ENCODE results near the gene TMEM135. TPM values are rescaled to one million over a fixed set of nuclear protein-coding genes. Genes with fewer than 3 reads are reported as not detected.

The TMEM135 gene
- total RNA-seq, 4 donors from 2014 or later: 17.2 to 69.6 (median 33.0) TPM

DNA sequence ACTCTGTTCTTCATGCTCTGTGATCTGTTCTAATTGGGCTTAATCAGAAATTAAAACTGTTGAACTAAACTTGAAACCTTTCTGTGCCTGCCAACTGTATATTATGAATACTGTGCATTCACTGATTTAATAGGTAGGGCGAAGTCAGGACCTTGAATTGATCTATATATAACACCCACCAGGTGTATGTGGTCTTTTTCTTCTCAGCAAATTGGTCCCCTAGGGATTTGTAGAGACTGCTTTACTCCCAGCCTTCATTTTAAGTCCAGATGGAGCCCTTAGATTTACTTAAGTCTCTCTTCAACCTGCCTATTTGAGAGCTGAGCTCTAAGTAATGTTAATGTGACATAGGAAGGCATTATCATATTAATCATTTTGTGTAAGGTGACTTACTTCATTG is 257.5 kb downstream of the TMEM135 start:
- no peak overlapping the region for H3K27ac ChIP-seq
- no peak for DNase-seq
- no peak overlapping the region for H3K4me3 ChIP-seq (replicated peaks in 1 of 3)
- no peaks in the 10 kb centered on the region for H3K4me1 ChIP-seq
- H3K27me3 ChIP-seq: no peaks in the 10 kb centered on the region
- no peaks in the 10 kb centered on the region for H3K36me3 ChIP-seq
- TF ChIP-seq, protein P1, sequence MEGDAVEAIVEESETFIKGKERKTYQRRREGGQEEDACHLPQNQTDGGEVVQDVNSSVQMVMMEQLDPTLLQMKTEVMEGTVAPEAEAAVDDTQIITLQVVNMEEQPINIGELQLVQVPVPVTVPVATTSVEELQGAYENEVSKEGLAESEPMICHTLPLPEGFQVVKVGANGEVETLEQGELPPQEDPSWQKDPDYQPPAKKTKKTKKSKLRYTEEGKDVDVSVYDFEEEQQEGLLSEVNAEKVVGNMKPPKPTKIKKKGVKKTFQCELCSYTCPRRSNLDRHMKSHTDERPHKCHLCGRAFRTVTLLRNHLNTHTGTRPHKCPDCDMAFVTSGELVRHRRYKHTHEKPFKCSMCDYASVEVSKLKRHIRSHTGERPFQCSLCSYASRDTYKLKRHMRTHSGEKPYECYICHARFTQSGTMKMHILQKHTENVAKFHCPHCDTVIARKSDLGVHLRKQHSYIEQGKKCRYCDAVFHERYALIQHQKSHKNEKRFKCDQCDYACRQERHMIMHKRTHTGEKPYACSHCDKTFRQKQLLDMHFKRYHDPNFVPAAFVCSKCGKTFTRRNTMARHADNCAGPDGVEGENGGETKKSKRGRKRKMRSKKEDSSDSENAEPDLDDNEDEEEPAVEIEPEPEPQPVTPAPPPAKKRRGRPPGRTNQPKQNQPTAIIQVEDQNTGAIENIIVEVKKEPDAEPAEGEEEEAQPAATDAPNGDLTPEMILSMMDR (IDR thresholded peaks at IDR 0.05): no peak
- TF ChIP-seq POLR2A (IDR thresholded peaks at IDR 0.05): no peak
- intact Hi-C loops (cut with DNase I): loop anchor here (10.0 kb wide), 1 partner anchor 430 kb away; no protein-coding TSS in a partner anchor
- H3K9me3 ChIP-seq: no peaks in the 10 kb centered on the region
- WGBS, 2 donors: 96 to 100% methylated on average over 1 of the region's 1 CpG

DNA sequence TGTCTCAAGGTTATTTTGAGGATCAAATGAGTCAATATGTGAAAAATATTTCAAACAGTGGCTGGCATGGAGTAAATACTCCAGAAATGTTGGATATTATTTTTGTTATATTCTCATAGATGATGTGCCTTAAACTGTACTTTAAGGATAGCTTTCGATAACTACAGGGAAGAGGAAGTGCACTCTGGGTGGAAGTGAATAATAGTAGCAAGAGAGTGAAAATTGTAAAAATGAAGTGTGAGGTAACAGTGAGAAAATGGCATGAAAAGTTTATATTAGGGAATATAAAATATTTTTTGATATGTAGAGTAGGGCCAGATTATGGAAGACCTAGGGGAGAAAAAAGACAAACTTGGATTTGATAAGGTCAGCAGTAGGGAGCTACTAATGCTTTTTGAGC is 258.9 kb downstream of the TMEM135 start:
- Histone ChIP-seq H3K27me3 (no peaks in the 10 kb centered on the region), H3K27ac (no peak overlapping the region), H3K36me3 (no peaks in the 10 kb centered on the region), H3K9me3 (no peaks in the 10 kb centered on the region), H3K4me1 (no peaks in the 10 kb centered on the region), H3K4me3 (replicated peaks in 1 of 3) (no peak overlapping the region)
- no peak for TF ChIP-seq POLR2A (IDR thresholded peaks at IDR 0.05)
- TF ChIP-seq, protein P1 (IDR thresholded peaks at IDR 0.05): no peak
- DNase-seq: no peak
- intact Hi-C loops (cut with DNase I): loop anchor here (10.0 kb wide), 1 partner anchor 432 kb away; no protein-coding TSS in a partner anchor
- WGBS, 2 donors: 87 to 91% methylated on average over 1 of the region's 1 CpG

DNA sequence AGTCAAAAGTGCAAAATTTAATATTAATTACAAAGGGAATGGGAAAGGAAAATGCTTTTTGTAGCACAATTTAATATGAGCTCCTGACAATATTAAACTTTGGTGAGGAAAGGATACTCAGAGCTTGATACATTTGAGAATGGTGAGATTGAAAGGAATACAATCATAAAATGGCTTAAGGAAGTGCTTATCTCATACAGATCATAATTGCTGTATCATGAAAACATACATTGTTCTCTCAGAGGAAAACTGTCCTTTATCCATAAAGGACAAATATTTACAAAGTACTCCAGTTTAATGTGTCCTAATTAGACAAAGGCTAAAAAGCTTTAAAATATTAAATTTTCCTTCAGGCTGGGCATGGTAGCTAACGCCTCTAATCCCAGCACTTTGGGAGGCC is 260.4 kb downstream of the TMEM135 start:
- TF ChIP-seq, protein P1 (IDR thresholded peaks at IDR 0.05): no peak
- TF ChIP-seq POLR2A (IDR thresholded peaks at IDR 0.05): no peak
- intact Hi-C loops (cut with DNase I): loop anchor here (10.0 kb wide), 1 partner anchor 433 kb away; no protein-coding TSS in a partner anchor
- 96 to 100% methylated on average over 1 of the region's 1 CpG for WGBS, 2 donors

DNA sequence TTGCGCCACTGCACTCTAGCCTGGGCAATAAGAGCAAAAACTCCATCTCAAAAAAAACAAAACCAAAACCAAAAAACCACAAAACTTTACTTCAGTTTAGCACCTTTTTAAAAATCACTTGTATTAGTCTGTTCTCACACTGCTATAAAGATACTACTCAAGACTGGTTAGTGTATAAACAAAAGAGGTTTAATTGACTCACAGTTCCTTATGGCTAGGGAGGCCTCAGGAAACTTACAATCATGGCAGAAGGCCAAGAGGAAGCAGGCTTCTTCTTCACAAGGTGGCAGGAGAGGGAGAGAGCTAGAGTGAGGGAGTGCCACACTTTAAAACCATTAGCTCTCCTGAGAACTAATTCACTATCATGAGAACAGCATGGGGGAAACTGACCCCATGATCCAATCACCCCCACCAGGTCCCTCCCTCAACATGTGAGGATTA is 261.3 kb downstream of the TMEM135 start:
- Histone ChIP-seq H3K27ac (no peak overlapping the region), H3K4me1 (no peaks in the 10 kb centered on the region), H3K4me3 (replicated peaks in 1 of 3) (no peak overlapping the region), H3K36me3 (no peaks in the 10 kb centered on the region), H3K9me3 (no peaks in the 10 kb centered on the region), H3K27me3 (no peaks in the 10 kb centered on the region)
- intact Hi-C loops (cut with DNase I): loop anchor here (10.0 kb wide), 1 partner anchor 434 kb away; no protein-coding TSS in a partner anchor
- TF ChIP-seq, protein P1 (IDR thresholded peaks at IDR 0.05): no peak
- no peak for TF ChIP-seq POLR2A (IDR thresholded peaks at IDR 0.05)
- no peak for DNase-seq
- WGBS, 2 donors: 93 to 98% methylated on average over 1 of the region's 1 CpG

More for the DNA sequence above, 260.4 kb downstream of the TMEM135 start:
- no peak for DNase-seq
- Histone ChIP-seq H3K27me3 (no peaks in the 10 kb centered on the region), H3K4me3 (replicated peaks in 1 of 3) (no peak overlapping the region), H3K27ac (no peak overlapping the region), H3K4me1 (no peaks in the 10 kb centered on the region), H3K36me3 (no peaks in the 10 kb centered on the region), H3K9me3 (no peaks in the 10 kb centered on the region)

DNA sequence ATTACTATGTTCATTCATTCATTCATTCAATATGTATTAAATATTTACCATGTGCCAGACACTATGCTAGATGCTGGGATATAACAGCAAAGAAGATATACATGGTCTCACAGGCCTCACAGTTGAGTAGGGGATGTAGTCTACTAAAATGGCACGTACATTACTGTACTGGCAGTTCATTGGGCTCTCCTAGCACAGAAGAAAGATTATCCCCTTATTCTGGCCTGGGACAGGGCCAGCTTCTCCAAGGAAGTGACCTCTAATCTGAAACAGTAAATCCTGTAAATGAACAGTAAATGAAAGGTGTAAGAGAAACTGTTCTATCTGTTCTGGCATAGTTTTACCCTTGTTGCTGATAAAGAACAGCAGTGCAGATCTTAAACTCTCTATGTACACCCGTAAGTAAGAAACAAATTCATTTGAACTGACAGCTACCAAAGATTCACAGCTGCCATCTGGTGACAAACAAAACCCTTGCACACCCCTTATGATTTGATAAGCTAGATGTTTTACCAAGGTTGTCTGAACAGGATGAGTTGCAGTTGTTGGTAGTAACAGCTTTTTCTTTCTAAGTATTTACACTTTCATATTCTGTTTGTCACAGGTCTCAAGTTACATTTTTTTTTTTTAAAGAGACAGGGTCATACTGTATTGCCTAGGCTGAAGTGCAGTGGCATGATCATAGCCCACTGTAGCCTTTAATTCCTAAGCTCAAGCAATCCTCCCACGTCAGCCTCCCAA is 263.1 kb downstream of the TMEM135 start:
- H3K27me3 ChIP-seq: no peaks in the 10 kb centered on the region
- H3K4me1 ChIP-seq: no peaks in the 10 kb centered on the region
- TF ChIP-seq POLR2A (IDR thresholded peaks at IDR 0.05): no peak
- TF ChIP-seq, protein P1 (IDR thresholded peaks at IDR 0.05): no peak
- no peaks in the 10 kb centered on the region for H3K36me3 ChIP-seq
- no peak overlapping the region for H3K27ac ChIP-seq
- H3K9me3 ChIP-seq: no peaks in the 10 kb centered on the region
- intact Hi-C loops (cut with DNase I): no loop called here
- DNase-seq: no peak
- no peak overlapping the region for H3K4me3 ChIP-seq (replicated peaks in 1 of 3)
- 85 to 87% methylated on average over 3 of the region's 3 CpGs for WGBS, 2 donors

Data from thyroid gland (tissue), 4 donors.